Stimulated activated CD8-positive, alpha-beta memory T cell treated with anti-CD3 and anti-CD28 coated beads, Interleukin-7, amount 100 ng/mL, for 48 hours (primary cell): ENCODE results near the gene SAPCD2.
"Not testable (repeated sequence)": the region's sequence is repeated elsewhere in the genome, so short reads cannot be mapped to it uniquely, and the experiment has no call there.

Experiments
- DNase-seq, 2 donors: peaks; one replicate each; pipeline ENCODE4 v3.0.0-alpha.2; 2020; ENCODE audit warnings: low read depth in 1 of 2; ENCODE audit errors: extremely low read depth in 1 of 2

The SAPCD2 gene

DNA sequence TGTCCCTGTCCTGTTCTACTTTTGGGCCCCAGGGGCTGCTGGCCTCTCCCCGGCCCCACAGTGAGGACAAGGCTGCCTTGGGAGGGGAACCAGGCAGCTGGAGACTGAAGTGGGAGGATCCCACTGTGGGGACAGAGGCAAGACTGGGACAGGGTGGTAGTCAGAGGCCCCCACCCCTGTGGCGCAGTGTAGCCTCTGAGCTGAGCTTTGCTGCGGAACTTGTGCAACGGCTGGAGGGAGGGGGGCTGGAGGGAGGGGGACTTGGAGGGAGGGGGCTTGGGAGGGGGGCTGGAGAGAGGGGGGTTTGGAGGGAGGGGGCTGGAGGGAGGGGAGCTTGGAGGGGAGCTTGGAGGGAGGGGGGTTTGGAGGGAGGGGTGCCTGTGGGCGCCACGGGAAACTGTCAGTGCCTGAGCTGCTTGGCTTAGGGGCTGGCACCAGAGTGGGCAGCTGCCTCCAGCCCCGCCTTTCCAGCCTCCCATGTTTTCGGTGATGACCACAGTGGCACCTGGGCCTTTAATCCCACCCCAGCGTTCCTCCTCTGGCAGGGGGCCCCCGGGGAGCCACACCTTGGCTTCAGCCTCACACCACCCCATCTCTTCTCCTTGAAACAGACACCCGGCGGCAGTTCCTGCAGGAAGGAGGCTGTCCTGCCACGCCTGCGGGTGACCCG, 36.2 kb downstream of the SAPCD2 start:
- DNase-seq: no peak

DNA sequence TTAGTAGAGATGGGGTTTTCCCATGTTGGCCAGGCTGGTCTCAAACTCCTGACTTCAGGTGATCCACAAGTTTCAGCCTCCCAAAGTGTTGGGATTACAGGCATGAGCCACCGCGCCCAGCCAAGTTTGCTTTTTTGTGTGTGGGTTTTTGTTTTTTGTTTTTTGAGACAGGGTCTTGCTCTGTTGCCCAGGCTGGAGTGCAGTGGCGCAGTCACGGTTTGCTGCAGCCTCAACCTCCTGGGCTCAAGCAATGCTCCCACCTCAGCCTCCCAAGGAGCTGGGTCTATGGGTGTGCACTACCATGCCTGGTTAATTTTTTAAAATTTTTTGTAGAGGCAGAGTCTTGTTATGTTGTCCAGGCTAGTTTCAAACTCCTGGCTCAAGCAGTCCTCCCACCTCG, 36.9 kb downstream of the SAPCD2 start:
- not testable (repeated sequence) for DNase-seq

DNA sequence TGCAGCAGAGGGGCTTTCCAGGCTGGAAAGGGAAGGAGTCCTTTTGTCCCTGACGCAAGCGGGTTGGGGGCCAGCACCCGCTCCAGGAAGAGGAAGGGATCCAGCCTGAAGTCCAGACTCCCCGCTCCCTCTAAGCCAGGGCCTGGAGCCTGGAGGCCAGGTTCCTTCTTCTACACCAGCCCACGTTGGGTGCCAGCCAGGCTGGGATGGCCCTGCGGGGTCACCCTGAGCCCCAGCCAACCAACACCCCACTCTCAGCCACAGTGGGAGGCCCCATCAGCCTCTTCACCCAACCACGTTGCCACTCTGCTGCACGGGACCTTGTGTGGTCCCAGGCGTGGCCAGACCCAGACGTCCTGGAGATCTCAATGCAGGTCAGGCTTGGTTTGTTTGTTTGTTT, 37.5 kb downstream of the SAPCD2 start:
- DNase-seq: no peak

DNA sequence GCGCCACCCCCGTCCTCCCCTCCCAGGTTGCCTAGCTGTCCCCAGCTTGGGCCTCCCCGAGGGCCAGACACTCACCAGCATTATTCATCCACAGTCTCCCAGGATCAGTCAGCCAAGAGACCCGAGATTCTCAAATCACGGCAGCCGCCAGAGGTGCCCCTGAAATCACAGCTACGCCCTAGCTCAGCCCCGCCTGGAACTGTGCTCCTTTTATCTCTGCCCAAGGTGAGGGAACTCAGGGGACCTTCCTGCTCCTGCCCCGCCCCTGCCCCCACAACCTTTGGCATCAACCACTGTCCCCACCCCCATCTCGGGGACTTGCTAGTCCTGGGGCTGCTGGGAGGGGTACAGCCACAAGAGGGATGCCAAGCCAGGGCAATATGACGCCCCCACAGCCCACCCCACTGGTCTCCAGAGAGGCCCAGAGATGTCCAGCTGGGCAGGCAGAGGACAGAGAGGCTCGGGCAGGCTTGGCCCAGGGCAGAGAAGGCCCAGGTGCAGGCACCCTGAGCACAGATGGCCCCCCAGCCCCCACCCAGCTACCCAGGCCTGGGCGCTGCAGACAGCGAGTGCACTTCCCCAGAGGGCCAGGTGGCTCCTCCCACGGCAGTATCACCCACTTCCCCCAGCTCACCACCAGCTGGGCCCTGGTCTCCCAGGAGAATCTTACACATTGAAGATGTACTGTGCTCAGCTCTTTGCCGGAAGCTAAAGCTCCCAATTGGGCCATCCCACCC, 38.3 kb downstream of the SAPCD2 start, which contains the start of gene FUT7:
Gene FUT7 (minus strand): TSS at position 185 of the 737 bp plus-strand sequence. CDS start 97 bp downstream, at position 88.
- peak in 1 of 2 donors; percentile 37 for DNase-seq

DNA sequence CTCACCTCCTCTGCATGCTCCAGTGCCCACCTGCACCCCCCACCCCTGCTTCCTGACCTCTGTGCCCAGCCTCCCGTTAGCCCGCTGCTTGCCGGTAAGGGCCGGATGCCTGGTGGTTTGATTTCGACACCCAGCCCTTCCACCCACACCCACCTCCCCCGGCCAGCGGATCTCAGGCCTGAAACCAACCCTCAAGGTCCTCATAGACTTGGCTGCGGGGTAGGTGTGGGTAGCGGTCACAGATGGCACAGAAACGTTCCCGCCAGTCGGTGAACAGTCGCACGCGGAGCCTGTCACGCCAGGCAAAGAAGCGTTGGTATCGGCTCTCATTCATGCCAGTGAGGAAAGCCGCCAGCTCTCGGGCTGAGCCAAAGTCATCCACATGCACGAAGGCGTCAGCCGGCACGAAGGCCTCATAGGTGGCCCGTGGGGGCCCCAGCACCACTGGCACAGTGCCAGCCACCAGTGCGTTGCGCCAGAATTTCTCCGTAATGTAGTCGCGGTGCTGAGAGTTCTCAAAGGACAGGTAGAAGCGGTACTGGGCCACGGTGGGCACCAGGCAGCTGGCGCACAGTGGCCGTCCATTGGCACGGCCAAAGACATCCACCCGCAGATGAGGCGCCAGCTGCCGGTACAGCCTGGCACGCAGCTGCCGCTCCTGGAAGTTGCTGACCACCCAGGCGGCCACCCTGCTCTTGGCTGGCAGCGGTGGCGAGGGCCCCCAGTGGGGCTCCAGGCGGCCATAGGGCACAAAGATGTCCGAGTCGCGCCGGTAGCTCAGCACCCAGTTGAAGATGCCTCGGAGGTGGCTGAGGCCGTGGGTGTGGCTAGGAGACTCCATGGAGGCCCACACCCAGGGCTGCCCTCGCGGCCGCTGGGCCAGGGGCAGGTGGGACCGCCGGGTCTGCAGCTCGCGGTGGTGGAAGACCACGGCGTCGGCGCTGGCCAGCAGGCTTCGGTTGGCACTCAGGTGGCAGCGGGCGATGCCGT, 39.5 kb downstream of the SAPCD2 start:
- peak in 1 of 2 donors; percentile 58 for DNase-seq

DNA sequence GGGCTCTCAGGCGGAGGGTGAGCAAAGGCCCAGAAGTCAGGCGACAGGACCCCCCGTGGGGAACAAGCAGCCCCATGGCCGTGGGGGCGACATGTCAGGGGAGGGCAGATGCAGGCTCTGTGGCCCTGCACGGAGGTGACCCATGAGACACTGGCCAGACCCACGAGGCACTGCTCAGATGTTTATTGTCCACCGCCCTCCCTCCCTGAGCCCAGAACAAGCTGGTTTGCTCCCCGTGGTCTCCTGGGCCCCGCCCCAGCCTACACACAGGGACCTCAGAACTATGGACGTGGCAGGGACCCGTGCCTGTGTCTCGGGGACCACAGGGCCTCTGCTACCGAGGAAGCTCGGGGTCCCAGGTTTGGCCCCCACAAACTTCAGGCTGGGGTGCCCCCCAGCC, 40.4 kb downstream of the SAPCD2 start:
- no peak for DNase-seq

DNA sequence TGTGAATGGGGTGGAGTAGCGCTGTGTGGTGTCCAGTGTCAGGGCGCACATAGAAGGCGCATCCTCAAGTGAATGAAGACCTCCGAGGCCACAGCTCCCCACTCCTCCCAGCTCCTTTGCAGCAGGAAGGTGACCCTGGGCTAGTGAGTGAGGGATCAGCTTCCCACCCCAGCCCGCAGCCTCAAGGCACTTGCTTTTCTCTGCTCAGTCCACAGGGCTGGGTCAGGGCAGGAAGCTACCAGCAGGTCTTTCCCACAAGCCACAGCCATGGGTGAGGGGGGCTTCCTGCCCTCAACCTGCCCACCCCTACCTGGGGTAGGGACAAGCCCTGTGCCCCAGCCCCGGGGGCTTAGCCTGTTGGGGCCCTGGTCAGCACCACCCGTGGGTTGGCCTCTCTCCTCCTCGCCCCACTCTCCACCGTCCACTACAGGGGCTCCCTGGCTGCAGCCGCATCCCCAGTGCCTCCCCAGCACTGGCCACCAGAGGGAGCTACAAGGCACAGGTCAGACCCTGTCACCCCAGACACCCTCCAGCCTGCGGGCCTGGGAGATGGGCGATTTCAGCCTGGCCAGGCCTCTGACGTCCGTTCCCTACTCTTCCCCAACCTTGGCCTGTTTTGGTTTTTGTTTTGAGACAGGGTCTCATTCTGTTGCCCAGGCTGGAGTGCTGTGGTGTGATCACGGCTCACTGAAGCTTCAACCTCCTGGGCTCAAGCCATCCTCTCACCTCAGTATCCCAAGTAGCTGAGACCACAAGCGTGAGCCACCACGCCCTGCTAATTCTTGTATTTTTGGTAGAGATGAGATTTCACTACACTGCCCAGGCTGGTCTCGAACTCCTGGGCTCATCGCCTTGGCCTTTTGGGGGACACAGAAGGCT, 41.1 kb downstream of the SAPCD2 start:
- peak in 1 of 2 donors; percentile 69 for DNase-seq

DNA sequence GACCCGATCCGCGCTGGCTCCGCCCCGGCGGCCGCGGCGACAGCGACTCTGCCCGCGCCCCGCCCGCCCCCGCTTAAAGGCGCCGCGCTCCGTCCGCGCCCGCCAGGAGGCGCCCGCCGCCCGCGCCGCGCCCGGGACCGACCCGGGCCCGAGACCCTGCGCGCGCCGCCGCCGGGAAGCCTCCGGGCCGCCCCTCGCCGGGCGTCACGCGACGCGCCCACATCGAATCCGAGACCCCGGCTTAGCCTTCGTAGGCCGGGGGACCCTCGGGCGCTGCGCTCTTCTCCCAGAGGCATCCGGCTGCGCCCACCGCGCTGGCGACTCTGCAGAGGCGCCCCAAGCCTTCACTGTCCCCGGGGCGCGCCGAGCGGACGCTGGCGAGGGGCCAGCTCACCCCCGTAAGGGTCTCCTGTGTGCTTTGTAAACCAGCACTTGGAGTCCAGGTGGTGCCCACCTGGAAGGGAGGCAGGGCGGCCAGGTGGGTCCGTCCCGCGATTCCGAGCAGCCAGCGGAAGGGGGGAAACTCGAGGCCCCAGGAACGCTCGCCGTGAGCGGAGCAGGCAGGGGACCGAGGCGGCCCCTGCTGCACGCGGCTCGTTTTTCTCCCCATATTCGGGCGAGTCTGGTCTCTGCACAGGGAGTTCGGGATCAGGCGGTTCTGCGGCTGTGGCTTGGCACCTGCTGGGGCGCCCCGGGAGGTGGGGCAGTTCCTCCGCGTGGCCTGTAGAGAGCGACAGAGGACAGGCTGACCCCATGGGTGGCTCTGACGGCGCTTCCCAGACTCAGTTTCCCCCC, 41.9 kb downstream of the SAPCD2 start:
- peak in 1 of 2 donors; percentile 40 for DNase-seq

DNA sequence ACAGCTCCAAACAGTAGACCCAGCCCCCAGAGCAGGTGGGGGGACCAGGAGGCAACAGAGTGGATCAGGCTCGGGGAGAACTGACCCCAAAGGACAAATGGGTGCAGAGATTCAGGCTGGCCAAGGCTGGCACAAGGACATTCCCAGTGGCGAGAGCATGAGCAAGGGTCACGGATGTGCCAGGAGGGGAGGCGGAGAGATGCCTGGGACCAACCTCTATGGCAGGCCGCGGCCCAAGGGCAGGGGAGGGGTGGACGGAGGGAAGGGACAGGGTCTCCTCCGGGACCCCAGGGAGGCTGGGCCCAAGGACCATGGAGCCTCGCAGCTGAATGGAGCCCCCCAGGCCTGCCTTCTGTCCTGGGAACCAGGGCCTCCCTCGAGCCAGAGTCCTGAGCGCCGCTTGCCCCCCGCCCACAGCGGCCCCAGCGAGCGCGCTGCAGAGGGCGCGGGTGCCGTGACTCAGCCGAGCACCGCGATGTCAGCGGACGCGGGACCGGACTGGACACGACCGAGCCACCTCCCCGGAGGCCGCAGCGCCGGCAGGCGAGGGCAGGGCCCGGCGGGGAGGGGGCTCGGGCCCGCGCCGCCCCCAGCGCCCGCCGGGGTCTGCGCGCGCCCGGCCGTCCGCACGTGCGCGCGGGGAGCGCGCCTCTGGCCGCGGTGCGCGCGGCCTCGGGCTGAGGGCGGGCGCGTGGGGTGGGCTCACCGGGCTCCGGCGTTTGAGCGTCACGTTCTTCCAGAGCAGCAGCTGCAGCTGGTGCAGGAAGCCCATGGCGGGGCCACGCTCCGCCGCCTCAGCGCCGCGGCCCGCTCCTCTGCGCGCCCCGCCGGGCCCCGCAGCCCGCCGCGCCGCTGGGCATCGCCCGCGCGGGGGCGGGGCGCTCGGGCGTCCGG, 42.7 kb downstream of the SAPCD2 start, which contains the start of gene ABCA2:
Gene ABCA2 (minus strand): TSS at position 869 of the 894 bp plus-strand sequence. CDS start 97 bp downstream, at position 772.
- no peak for DNase-seq

DNA sequence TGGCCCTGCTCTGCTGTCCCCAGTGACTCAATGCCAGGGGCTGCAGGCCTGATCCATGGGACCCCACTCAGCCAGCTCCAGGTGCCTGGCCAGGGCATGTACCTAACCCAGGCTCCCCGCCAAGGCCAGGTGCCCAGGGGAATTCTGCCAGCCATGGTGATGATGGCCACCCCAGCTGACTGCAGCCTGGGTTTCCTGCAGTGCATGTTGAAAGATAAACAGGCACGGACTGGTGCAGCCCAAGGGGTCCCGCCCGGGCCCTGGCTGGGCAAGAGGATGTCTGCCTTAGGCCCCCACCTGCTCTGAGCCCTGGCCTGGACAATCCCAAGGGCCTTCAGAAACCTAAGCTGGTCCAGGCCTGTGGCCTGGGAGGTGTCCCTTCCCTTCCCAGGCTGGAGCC, 43.5 kb downstream of the SAPCD2 start:
- DNase-seq: no peak

DNA sequence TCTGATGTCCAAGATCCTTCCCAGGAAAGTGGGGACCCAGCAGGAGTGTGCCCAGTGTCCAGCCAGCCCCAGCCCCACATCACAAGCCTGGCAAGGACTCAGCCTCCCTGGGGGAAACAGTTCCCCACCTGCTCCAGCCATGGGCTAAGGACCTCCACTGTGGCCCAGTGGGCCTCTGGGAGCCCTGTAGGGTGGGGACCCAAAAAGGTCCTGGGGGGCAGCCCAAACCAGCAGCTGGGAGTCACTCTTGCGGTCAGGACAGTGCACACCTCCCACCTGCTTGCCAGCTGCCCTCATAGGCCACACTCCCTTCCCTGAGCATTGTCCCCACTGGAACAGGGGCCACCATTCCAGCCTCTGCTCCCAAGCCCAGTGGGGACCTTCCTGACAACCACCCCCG, 44.0 kb downstream of the SAPCD2 start:
- no peak for DNase-seq

DNA sequence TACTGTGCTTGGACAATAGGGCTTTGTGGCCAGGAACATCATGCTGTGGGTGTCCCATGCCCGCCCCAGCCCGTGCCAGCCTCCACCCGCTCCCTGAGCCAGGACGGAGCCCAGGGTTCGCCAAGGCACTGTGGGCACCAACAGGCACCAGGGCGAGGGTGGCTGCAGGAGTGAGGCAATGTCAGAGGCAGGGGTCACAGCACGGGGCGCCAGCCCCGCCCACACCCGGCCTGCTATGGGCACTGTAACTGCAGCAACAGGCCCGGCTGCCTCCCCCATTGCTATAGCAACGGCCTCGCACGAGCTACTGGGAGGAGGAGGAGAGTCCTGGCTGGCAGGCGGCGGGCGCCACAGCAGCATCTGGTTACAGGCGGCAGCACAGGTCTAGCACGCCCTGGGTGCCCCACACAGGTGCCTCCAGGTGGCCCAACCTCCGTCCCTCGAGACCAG, 44.8 kb downstream of the SAPCD2 start:
- no peak for DNase-seq

DNA sequence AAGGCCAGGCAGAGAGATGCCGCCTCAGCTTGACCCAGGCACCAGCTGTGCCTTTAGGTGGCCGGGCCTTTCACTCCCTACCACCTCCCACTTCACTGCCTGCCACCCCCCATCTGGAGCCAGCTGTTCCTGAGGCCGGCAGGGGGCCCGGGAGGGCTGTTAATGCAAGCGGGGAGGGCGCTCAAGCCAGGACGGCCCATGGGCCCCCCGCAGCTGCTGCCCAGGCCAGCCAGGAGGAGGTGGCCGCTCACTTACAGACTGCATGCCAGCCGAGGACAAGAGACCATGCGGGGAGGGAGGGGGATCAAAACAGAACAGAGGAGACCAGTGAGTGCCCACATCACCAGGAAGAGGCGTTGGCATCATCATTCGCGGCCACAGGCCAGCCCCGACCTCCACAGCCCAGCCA, 46.8 kb downstream of the SAPCD2 start:
- DNase-seq: no peak

DNA sequence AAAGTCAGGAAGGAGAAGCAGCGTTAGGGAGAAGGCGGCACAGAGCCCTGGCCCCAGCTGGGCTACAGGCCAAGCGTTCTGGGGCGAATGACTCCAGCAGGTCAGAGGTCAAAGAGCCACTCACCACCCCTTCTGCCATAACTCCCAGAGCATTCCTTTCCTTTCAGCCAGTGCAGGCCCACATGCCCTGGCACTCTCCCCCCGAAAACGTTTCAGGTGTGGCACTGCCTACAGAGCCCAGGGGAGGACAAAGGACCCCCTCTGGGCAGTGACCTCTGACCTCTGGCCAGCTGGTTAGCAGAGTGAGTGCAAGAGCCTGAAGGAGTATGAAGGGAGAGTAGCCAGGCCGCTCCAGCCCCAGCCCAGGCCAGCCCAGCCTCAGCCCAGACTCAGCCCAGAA, 47.2 kb downstream of the SAPCD2 start:
- DNase-seq: no peak

DNA sequence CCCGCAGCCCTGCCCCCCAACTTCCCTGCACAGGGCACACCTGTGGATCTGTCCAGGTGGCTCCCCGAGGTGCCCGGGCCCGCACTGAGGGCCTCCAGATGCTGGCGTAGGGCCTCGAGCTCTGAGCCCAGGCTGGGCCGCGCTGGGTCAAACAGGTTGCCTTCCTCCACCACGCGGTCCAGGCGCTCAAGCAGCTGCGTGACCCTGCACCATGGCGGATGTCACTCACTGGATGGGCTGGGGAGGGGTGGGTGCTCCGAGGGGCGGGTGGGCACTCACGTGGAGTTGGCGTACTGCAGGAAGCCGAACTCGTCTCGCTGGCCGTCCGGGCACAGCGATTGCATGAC, 47.7 kb downstream of the SAPCD2 start:
- DNase-seq: no peak

DNA sequence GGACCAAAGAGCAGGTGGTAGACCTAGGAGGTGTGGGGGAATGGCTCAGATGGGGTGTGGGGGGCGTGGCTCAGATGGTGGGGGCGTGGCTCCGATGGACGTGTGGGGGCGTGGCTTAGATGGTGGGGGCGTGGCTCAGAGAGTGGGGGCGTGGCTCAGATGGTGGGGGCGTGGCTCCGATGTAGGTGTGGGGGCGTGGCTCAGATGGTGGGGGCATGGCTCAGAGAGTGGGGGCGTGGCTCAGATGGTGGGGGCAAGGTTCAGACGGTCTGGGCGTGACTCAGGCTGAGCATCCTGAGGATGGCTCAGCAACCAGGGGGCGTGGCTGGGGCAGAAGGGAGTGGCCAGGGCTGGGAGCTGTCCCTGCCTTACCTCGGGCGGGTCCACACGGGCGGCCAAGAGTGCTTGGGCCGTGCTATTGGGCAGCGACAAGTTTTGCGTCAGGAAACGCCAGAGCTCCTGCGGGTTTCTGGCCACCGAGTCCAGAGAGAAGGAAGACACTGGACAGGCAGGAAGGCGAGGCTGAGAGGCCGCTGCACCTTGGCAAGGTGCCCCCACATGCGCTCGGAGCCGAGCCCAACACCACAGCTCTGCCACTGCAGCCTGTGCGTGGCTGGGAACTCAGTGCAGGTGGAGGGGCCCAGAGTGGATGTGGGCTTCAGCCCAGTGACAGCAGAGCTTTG, 48.2 kb downstream of the SAPCD2 start:
- peak in 1 of 2 donors; percentile 86 for DNase-seq

DNA sequence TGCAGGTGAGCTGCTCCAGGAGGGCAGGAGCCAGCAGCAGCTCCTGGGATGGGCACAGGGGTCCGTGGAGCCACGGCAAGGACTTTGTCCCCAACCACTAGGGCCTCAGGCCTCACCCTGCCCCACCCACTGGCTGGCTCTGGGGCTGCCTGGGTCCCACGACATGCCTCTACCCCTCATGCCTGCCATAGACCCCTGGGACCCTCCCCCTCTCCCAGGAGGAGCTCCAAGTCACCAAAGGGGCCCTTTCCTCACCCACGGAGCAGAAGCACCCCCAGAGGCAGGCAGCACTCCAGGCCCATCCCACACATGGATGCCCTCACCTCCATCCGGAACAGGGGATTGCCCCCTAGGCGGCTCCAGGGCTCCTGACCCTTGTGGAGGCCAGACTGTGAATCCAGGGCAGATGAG, 48.8 kb downstream of the SAPCD2 start:
- no peak for DNase-seq
